Calu3 (cell line): Measurements from ENCODE around the gene TBL1X. TPM values are rescaled to one million over a fixed set of nuclear protein-coding genes. Genes with fewer than 3 reads are reported as not detected.

Experiments
- BruUV-seq: library from RNA; stranded (reverse); fragments of 400-500 nt; replicated peaks from 2 replicates; lab custom pipeline; 2021; lab: Mats Ljungman, UMichigan
- CTCF ChIA-PET: fragments of 300-600 bp; sonication (Branson Sonifier 250); formaldehyde crosslinking; loops from one replicate; lab custom pipeline; 2022; ENCODE audit warnings: antibody characterized with exemption; lab: Charles Lee
- DNase-seq: peaks from one replicate; pipeline ENCODE4 v3.0.0; 2022
- H3K27ac Mint-ChIP-seq: one replicate; pipeline ENCODE4 v1.8.0; 2022; ENCODE audit warnings: mixed read lengths; ENCODE audit not compliant: unreplicated experiment
- H3K27me3 Mint-ChIP-seq: one replicate; pipeline ENCODE4 v1.8.0; 2022; ENCODE audit warnings: mixed read lengths; ENCODE audit not compliant: unreplicated experiment
- H3K36me3 Mint-ChIP-seq: one replicate; pipeline ENCODE4 v1.8.0; 2022; ENCODE audit warnings: mild to moderate bottlenecking, moderate library complexity, mixed read lengths; ENCODE audit not compliant: insufficient read depth, unreplicated experiment
- H3K4me1 Mint-ChIP-seq: one replicate; pipeline ENCODE4 v1.8.0; 2022; ENCODE audit warnings: mild to moderate bottlenecking, low read depth, mixed read lengths; ENCODE audit not compliant: unreplicated experiment
- H3K4me3 Mint-ChIP-seq: one replicate; pipeline ENCODE4 v1.8.0; 2022; ENCODE audit warnings: mild to moderate bottlenecking, low read depth, moderate library complexity, mixed read lengths; ENCODE audit not compliant: unreplicated experiment
- H3K9me3 Mint-ChIP-seq: one replicate; pipeline ENCODE4 v1.8.0; 2022; ENCODE audit warnings: low read depth, mixed read lengths; ENCODE audit not compliant: unreplicated experiment
- CTCF ChIP-seq: fragments of 200-600 bp; IDR thresholded peaks from one replicate; pipeline ENCODE4 v1.8.0; 2022; ENCODE audit warnings: antibody characterized with exemption; ENCODE audit not compliant: unreplicated experiment
- intact Hi-C: fragments of 100-400 bp; cut with micrococcal nuclease; formaldehyde crosslinking; loops from one replicate; pipeline ENCODE4 v1.10.0; 2022; ENCODE audit not compliant: unreplicated experiment
- total RNA-seq: library from RNA; stranded (reverse); gene quantifications from 2 replicates; pipeline ENCODE4 v1.2.3, GENCODE V29; 2022

TBL1X gene
- total RNA-seq, 1 experiment from 2014 or later: 25.0 TPM

DNA sequence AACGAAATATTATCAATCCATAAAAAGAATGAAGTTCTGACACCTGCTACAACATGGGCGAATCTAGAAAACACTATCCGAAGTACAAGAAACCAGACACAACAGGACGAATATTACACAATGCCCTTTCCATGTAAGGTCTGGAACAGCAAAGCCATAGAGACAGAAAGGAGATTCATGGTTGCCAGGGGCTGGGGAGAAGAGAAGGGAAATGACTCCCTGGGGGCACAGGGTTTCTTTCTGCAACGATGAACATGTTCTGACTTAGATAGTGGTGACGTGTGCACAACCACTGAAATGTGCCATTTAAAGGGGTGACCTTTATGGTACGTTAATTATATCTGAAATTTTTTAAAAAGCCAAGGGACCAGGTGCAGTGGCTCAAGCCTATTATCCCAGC is 272.5 kb downstream of the TBL1X start:
- Mint-ChIP-seq H3K27me3 (no peaks in the 10 kb centered on the region), H3K36me3 (no peaks in the 10 kb centered on the region), H3K9me3 (no peaks in the 10 kb centered on the region), H3K27ac (no peak overlapping the region), H3K4me3 (no peak overlapping the region), H3K4me1 (no peaks in the 10 kb centered on the region)
- DNase-seq: no peak
- intact Hi-C loops: no loop called here
- no TSS peak for BruUV-seq
- CTCF ChIA-PET: no interaction called here
- TF ChIP-seq CTCF: no peak

DNA sequence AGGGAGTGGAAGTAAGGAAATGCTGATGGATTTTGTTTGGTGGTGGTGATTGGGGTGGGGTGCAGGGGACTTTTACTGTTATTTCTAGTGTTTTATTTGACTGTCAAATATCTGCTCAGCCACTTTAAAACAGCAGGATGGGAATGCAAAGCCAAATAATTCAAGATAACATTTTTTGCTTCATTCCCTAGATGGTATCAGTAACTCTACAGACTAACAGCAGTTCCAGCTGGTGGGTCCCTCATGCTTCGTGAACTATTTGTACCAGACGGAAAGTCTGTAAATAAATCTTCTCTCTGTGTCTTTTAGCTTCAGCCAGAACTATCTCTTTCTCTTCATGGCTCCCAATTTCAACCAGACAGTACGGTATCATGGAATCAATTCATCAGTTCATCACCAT is 273.3 kb downstream of the TBL1X start:
- DNase-seq: no peak
- CTCF ChIA-PET: no interaction called here
- Mint-ChIP-seq H3K27me3 (no peaks in the 10 kb centered on the region), H3K9me3 (no peaks in the 10 kb centered on the region), H3K4me3 (no peak overlapping the region), H3K36me3 (no peaks in the 10 kb centered on the region), H3K4me1 (no peaks in the 10 kb centered on the region), H3K27ac (no peak overlapping the region)
- no peak for TF ChIP-seq CTCF
- intact Hi-C loops: no loop called here
- BruUV-seq: no TSS peak

DNA sequence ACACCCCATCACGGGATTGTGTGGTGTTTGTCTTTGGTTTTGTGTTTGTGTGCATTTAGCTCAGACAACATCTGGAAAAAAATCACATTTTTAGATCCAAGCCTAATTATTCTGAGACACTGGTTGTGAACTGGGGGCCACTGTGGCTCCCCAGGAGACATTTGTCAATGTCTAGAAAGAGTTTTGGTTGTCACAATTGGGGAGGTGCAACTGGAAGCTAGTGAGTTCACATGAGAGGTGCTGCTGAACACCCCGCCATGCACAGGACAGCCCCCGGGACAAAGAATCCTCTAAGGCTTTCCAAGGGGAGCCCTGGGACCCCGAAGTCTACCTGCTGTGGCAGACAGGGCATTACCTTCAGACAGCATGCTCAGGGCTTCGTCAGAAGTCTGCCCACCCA is 274.3 kb downstream of the TBL1X start:
- no peak for DNase-seq
- H3K36me3 Mint-ChIP-seq: no peaks in the 10 kb centered on the region
- no peak overlapping the region for H3K4me3 Mint-ChIP-seq
- intact Hi-C loops: no loop called here
- no peaks in the 10 kb centered on the region for H3K4me1 Mint-ChIP-seq
- no peak overlapping the region for H3K27ac Mint-ChIP-seq
- no peaks in the 10 kb centered on the region for H3K9me3 Mint-ChIP-seq
- H3K27me3 Mint-ChIP-seq: no peaks in the 10 kb centered on the region
- no peak for TF ChIP-seq CTCF
- BruUV-seq: no TSS peak
- CTCF ChIA-PET: no interaction called here

GRCh38 chrX:9745417-9746115 is 280.7 kb downstream of the TBL1X start:
- intact Hi-C loops: no loop called here
- no peaks in the 10 kb centered on the region for H3K4me1 Mint-ChIP-seq
- DNase-seq: no peak
- no peaks in the 10 kb centered on the region for H3K27me3 Mint-ChIP-seq
- CTCF ChIA-PET: no interaction called here
- H3K9me3 Mint-ChIP-seq: no peaks in the 10 kb centered on the region
- BruUV-seq: no TSS peak
- H3K4me3 Mint-ChIP-seq: no peak overlapping the region
- H3K27ac Mint-ChIP-seq: no peak overlapping the region
- peaks cover 4% of the 10 kb centered on the region for H3K36me3 Mint-ChIP-seq
- TF ChIP-seq CTCF: no peak
